HL-60/S4 (cell line): ENCODE measurements around the gene LMO1.

Experiments
- in situ Hi-C: fragments of 300-500 bp; cut with MboI; formaldehyde crosslinking; loops from 2 replicates; pipeline ENCODE4 v1.14.3; 2022; ENCODE audit warnings: low sequenced_read_pairs

Gene LMO1

DNA sequence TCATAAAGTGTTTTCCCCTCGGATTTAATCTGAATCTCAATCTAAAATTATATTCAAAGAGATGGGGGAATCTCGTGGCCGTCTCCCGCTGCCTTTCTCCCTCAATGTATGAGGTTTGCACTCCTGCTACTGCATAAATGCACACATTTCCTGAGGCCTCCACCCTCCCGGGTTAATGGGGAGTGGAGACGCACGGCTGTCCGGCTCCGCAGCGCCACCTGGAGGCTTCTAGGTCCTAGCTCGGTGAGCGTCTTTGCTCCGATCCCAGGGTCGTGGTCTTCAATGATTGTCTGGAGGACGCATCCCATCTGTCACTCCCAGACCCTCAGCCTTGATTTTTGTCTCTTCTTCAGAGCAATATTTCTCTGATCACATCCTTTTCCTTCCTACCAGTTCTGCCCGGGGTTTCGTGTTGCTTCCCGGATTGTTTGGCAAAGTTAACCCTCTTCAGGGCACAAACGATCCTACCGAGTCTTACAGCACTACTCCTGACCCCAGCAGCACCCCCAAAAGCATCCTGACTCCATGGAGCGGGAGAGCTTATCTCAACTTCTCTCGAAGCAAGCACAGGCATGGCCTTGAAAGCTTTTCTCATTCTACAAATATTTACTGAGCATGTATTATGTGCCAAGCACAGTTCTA lies at the start of gene LMO1:
Gene LMO1 (minus strand): TSS at position 110 of the 642 bp plus-strand sequence. CDS start 516 bp downstream, outside the sequence.
- in situ Hi-C loops, result no loop called here

DNA sequence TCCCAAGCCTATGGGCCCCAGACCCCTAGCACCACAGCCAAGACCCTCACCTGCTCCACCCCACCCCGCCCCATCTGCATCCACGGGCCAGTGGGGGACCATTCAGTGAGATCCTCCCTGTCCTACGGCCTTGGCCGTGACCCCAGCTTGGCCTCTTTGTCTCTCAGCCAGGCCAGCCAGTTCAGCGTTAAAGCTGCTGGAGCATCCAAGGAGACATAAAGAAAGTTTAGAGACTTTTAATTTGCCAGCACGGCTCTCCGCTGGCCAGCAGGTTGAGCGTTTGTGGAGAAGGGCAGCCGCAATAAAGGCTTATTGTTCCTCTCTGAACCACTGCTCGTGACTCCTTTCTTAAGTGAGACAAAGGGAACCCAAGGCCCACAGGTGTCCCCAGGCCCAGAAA lies 49.3 kb upstream of the LMO1 start:
- in situ Hi-C loops, result no loop called here

DNA sequence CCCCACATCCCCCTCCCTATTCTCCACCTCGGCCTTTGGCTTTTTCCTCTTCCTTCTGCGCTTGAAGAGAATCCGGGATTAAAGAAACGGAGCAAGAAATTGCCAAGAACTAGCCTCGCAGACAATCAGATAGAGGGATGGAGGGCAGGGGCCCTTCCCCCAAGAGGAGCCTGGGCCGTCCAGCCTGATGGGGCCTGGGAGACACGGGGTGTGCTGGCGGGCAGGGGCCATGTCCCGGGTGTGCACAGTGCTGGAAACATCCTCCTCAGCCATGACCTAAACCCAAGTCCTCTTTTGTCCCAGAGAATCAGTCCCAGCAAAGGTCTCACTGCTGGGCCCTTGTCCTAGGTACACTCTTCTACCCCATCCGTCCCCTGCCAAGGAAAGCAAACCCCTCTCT lies 47.7 kb upstream of the LMO1 start:
- in situ Hi-C loops, result no loop called here

DNA sequence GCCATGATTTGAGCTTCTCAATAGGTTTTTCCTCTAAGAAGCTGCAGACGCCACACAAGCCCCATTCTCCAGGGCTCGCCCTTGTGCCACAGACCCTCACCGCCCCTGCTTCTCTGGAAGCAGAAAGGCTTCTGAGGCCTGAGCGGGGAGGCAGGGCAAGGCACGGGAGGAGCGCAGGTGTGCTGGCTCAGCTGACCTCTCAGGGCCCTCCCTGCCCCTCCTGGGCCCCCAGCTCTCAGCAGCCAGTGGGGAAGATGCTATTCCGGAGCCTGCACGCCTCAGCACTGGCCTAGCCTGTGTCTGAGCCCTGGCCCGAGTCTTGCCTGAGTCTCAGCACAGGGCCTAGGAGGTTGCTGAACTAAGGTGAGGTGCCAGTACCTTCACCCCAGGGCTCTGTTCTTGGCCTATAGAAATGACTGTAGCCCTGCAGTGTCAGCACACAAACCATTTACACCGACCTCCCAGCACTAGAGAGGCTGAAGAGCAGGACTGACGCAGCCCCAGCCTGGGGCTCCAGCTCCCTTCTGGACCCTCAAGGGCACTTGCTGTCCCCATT lies 47.1 kb upstream of the LMO1 start:
- in situ Hi-C loops, result no loop called here

DNA sequence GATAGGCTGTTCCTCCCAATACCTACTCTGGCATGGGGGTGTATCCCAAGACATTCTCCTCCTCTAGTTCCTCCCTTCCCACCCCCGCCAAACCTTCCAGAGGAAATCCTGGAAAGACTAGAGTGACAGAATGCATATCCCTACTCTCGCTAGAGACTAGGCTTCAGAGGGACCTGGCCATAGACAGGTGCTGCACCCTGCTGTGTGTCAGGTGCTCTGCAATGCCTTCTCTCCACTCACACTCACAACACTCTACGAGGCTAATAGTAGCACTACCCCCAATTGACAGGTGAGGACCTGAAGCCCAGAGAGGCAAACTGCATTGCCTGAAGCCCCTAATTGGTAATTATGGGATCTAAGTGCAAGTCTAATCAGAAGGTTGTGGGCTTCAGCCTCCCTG lies 46.2 kb upstream of the LMO1 start:
- in situ Hi-C loops, result no loop called here

DNA sequence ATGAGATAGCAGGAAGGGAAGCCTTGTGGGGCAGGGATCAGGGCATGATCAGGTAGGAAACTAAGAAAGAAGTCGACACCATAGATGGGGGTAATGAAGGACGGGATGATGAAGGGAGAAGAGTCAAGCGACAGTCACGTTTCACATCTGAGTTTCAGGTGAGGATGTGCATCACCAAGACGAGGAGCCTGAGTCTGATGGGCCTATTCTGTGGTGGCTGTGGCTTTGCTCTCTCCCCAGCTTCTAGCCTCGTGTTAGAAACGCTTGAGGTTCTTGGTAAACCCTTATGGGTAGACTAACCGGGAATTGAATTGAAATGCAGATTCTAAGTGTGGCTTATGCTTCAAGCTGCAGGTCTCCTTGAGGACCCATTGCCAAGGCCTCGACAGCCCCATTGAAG lies 45.6 kb upstream of the LMO1 start:
- in situ Hi-C loops, result no loop called here

DNA sequence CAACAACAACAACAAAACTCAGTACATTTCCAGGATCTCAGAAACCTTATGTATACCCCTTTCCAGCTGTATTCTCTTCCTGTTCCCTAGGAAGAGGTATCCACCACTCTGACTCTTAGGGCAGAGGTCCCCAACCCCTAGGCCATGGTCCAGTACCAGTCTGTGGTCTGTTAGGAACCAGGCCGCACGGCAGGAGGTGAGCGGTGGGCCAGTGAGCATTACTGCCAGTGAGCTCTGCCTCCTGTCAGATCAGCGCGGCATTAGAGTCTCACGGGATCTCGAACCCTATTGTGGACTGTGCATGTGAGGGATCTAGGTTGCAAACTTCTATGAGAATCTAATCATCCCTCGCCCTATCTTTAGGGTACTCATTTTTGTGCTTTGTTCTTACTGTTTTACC lies 43.9 kb upstream of the LMO1 start:
- in situ Hi-C loops, result no loop called here

DNA sequence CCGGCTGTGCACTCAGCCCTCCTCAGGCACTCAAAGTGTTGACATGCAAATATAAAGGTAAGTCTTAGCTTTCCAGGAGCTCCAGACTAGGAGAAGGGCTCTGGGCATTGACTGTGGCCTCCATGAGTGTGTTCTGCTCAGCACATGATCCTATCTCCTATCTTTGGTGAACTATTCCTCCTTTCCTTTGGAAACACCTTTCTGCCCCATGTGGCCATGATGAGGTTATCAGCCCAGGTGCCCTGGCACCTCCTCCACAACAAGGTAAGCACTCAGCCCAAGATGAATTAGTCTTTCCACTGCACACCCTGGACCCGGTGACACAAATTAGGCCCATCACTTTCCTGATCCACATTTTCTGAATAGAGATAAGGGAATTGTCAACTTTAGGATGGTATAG lies 37.9 kb upstream of the LMO1 start:
- in situ Hi-C loops, result no loop called here

DNA sequence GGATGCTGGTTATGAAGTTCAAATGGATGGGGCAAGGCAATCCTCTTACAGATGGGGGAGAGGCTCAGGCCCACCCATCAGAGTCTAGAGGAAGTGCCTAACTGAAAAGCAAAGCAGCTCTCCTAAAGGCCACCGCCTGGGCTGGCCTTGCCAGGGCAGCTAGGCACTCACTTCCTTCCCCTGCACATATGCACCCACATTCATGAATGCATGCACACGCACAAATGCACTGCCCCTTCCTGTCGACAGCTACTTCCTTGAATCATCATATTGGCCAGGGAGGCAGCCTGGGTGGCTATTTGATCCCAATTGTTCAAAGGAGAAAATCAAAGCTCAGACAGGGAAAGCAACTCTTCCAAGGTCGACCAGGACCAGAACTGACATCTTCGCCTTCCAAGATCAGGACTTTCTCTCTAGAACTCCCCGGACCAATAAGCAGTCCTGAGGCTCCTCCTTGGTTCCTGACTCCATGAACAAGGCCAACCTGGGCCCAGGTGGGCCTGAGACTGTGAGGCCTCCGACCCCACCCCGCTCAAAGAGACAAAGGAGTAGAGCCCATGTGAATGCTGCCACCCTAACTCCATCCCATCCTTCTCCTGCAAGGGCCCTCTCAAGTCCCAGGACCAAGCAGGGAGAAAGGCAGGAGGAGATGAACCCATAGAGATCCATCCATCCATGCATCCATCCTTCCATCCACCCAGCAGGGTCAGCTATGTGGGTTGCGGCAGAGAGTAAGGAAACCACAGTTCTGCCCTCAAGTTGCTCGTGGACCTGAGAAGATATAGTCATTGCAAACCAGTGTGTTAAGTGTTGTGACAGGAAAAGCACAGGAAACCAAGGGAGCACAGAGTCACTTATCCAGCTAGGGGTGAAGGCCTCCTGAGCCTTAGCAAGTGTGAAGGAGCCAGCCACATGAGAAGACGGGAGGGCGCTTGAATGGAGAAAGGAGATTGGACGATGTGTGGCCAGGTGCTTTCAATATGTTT lies 35.4 kb upstream of the LMO1 start:
- in situ Hi-C loops, result no loop called here

DNA sequence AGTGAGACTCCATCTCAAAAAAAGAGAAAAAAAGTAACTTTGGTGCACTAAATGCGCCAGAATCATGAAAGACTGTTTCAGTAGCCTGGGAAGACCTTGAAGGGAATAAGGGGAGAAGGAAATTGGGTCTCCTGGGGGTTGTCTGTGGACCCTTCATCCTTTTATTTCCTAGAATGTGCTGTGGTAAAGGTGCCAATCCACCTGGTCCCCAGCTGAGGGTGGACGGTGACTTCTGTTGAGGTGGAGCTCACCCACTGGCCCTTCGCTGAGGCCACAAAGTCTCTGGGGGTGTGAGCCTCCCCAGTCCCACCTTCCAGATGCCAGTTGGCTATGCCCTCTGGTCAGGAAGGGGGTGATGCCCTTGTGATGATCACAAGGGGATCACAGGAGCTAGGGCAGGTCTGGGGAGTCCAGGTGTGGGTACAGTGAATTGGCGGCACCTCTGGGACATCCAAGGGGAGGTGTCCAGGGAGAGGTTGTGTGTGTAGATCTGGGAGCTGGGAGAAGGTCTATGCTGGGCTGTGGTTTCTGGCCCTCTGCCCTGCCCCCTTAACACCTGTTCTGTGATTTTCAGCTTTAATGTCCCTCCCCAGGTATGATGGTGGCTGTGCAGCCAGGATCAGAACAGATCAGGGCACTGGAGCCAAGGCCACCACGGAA lies 34.2 kb upstream of the LMO1 start:
- in situ Hi-C loops, result no loop called here

DNA sequence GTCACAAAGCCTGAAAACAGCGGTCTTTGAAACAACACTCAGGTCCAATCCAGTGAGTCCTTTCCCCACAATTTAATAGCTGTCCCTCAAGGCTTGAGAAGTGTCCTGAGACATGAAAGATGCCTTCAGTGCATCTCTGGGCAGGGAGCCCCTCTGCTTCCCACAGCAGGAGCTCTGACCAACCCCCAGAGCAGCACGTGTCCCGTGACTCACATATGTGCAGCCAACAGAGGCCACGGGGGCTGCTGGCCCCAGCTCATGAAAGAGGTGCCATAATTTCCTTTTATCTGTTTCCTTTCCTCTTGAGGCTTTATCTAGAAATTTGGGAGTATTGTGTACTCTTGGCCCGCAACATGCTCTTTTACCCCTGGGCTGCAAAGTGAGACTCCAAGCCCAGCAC lies 33.2 kb upstream of the LMO1 start:
- in situ Hi-C loops, result no loop called here

DNA sequence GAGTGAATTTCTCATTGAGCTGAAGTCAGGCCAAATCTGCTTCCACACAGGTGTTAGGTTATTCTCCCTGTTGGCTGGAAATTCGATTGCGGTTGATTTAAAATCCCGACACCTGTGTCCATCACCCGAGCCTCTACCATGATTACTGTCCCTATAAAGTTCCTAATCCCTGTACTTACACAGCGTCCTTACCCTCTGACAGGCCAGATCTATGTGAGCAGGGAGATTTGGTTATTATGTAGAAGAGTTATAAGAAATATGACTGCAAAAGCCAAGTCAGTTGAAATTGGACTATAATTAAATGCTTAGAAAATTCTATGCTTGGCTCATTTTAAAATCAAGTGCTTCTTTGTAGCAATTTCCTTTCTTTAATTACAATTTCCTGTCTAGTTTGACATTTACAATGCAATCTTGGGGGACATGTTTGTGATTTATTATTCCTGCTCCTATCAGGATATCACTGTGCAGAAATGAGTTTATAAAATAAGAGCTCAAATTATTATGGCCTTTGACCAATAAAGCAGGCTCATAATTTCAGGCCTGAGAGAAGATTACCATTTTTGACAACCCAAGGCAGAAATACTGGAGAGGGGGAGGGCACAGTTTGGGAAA lies 32.5 kb upstream of the LMO1 start:
- in situ Hi-C loops, result no loop called here

DNA sequence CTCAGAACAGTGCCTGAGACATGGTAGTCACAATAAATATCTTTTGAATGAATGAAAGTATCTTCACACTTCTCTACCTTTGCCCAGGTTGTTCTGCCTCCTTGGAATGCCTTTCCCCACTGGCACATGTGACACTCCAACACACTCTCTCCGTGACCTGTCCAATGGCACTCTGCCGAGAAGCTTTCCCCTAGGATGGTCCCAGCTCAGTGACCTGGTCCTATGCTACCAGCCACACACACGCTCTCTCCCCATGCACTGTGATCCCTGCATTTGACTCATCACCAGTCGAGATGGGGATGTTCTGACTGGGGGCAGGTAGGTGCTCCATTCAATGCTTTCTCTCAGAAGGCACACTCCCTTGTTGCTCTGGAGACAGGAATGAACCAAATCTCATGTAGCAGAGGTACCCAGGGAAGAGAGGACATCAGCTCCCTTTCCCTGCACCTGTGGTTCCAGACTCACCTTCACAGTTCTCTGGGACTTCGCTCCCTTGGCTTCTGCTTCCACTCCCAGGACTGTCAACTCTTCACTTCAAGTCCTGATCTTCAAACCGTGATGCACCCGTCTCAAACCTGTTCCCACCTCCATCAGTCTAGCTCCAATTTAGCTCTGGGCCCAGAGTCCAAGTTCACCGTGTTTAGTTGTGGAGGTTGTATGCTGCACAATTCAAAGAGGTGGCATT lies 30.7 kb upstream of the LMO1 start:
- in situ Hi-C loops, result no loop called here

DNA sequence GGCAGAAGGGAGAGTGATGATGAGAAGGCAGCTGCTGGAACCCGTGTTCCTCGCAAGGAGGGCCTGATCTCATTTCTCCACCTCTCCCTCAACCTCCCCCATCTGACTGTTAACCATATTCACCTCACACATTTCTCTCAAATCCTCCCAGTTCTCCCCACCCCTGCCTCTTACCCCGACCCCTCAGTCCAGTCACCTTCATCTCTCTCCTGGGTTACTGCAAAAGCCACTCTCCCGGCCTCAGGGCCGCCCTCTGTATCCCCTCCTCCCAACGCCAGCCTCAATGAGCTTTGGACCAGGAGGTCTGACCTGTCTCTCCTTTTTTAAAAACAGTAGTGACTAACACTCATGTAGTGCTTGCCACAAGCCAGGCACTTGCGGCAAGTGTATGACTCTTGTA lies 29.5 kb upstream of the LMO1 start:
- in situ Hi-C loops, result no loop called here

DNA sequence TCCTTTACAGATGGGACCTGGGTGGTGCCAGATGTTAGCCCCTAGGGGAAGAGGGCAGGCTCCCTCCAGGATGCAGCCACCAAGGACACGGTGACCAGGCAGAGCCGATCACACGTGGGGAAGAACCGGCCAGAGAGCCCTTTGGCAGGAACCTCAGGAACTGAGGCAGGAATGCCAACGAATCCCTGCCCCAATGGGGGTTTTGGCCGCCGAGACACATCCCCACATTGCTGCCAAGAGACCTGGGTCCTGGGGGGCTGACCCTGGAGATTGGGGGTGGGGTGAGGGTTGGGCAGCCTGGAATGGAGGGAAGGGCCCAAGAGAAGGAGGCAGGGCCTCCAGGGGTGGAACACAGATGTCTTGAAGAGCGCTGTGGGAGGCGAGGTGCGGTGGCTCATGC lies 28.7 kb upstream of the LMO1 start:
- in situ Hi-C loops, result no loop called here

DNA sequence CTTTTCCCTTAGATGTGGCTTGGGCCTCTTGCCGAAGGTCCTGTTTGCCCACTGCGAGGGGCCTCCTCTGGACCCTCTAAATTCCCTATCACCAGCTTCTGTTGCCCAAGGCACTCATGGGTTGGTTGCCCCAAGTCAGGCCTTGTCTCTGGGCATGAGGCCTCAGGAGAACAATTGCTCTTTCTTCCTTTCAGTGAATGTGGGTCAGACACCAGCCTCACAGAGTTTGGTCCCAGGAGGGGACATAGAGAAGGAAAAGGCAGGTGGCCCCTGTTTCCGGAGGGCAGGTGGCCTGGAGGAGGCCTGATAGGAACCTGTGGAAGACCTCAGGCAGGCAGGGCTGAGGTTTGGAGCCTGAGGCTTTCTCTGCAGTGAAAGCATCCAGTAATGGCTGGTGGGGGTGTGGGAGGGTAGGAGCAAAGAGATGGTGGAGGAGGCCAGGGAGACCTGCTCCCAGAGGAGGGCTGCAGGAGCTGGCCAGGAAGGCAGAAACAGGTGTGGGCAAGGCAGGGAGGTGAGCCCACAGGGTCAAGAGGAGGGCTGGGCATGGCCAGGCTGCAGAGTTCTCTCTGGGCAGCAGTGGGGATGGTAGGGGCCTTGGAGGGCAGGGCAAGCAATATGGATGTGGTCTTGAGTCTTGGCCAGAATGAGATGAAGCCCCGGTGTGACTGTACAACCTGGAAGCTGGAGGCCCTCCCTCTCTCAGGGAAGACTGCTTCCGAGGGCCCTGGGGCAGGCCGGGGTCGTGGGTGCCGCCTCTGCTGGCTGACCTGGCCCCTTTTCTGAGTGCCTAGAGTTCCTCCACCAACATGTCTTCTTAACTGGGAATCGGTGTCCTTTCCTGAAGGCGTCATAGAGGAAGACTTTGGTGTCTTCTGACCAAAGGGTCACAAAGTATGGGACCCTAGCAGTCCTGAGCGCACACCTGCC lies 28.0 kb upstream of the LMO1 start:
- in situ Hi-C loops, result no loop called here

DNA sequence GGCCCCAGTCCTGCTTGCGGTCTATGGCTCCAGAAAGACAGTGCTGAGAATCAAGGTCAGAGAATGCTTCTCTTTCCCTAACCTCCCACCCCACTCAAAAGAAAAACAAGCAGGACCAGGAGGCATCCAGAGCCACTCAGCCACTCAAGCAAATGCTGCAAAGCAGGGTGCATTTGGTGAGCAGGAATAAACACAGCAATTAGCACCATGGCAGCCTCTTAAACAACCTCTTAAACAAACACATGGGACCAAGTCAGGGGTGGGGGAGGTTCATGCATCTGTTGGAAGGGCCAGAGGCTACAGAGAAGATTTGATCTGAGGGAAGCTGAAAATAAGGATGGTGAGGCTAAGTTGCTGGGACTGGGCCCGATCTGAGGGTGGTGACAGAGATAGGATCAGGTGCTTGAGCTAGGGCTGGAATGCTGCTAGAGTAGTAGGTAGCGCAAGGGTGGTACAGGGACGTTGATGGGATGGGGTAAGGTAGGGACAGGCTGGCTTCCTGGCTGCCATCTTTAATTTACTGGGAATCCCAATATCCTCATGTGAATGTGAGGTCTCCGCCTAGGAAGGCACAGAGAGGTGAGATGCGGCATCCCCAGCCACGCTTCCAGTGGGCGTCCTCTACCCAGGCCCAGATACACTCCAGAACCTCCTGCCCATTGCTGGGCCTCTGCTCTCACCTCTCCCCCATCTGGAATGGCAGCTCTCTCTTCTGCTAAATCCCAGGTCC lies 26.6 kb upstream of the LMO1 start:
- in situ Hi-C loops, result no loop called here

DNA sequence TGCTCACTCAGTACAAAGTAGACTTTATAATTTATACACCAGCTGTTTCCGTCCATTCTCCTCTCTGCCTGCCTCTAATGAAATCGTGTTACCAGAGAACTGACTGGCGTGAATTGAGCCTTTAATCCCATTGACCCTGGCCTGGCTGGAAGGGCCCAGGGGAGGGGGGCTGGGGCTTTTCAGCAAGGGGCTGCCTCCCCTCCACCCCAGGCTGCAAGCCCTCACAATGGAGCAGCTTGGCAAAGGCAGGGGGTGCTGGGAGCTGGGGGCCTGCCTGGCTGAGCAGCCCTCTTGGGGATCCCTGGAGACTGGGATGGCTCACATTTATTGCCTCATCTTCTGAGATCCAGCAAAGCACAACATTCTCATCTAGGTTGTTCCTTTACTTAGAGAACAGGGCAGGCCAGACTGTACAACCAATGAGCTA lies 25.8 kb upstream of the LMO1 start:
- in situ Hi-C loops, result no loop called here
